OCI-LY1 (cell line): ENCODE measurements around the gene ZNF569.

Source experiments
- H2AFZ ChIP-seq: fragments of 200-600 bp; sonication (generic), shearing (Covaris generic); 2 replicates; pipeline ENCODE4 v1.6.0; 2014; ENCODE audit warnings: antibody characterized with exemption, mild to moderate bottlenecking, low read length
- H3F3A ChIP-seq: fragments of 200-600 bp; sonication (generic), shearing (Covaris generic); 2 replicates; pipeline ENCODE4 v1.6.0; 2014; ENCODE audit warnings: mild to moderate bottlenecking, antibody characterized with exemption, low read length, moderate library complexity; ENCODE audit not compliant: insufficient read depth
- H3K27ac ChIP-seq: fragments of 200-600 bp; sonication (generic); 2 replicates; pipeline ENCODE4 v1.5.1; 2014; ENCODE audit warnings: low read length, mixed run types, mild to moderate bottlenecking, low read depth; ENCODE audit not compliant: poor library complexity, severe bottlenecking
- H3K27me3 ChIP-seq: fragments of 200-600 bp; sonication (generic); 2 replicates; pipeline ENCODE4 v1.6.0; 2014; ENCODE audit warnings: antibody characterized with exemption, mild to moderate bottlenecking, low read length, moderate library complexity; ENCODE audit not compliant: insufficient read depth
- H3K36me3 ChIP-seq: fragments of 200-600 bp; sonication (generic); 2 replicates; pipeline ENCODE4 v1.6.1; 2014; ENCODE audit warnings: mild to moderate bottlenecking, antibody characterized with exemption, low read length, moderate library complexity, mixed read lengths; ENCODE audit not compliant: insufficient read depth
- H3K4me1 ChIP-seq: fragments of 200-600 bp; sonication (generic); 2 replicates; pipeline ENCODE4 v1.5.1; 2014; ENCODE audit warnings: mild to moderate bottlenecking, low read length, moderate library complexity; ENCODE audit not compliant: insufficient read depth, severe bottlenecking
- H3K4me2 ChIP-seq: fragments of 200-600 bp; sonication (generic), shearing (Covaris generic); 2 replicates; pipeline ENCODE4 v1.6.1; 2014; ENCODE audit warnings: low read length
- H3K4me3 ChIP-seq: fragments of 200-600 bp; sonication (generic); 2 replicates; pipeline ENCODE4 v1.5.1; 2014; ENCODE audit warnings: low read length, low read depth, mild to moderate bottlenecking, mixed read lengths; ENCODE audit not compliant: poor library complexity, severe bottlenecking
- H3K79me2 ChIP-seq: fragments of 200-600 bp; shearing (Covaris generic); 2 replicates; pipeline ENCODE4 v1.6.1; 2016; ENCODE audit warnings: mixed run types, low read length, mixed read lengths; ENCODE audit not compliant: insufficient read depth
- H3K9ac ChIP-seq: fragments of 200-600 bp; sonication (generic), shearing (Covaris generic); 2 replicates; pipeline ENCODE4 v1.6.1; 2014; ENCODE audit warnings: mild to moderate bottlenecking, low read length, mixed read lengths
- H3K9me2 ChIP-seq: fragments of 200-600 bp; sonication (generic), shearing (Covaris generic); 2 replicates; pipeline ENCODE4 v1.6.1; 2014; ENCODE audit warnings: low read depth, mild to moderate bottlenecking, low read length, mixed read lengths
- H3K9me3 ChIP-seq: fragments of 200-600 bp; shearing (Covaris generic); 2 replicates; pipeline ENCODE4 v1.6.1; 2014; ENCODE audit warnings: low read length, mixed read lengths
- H4K20me1 ChIP-seq: fragments of 200-600 bp; sonication (generic), shearing (Covaris generic); 2 replicates; pipeline ENCODE4 v1.6.0; 2016; ENCODE audit warnings: mild to moderate bottlenecking, low read length; ENCODE audit not compliant: insufficient read depth
- EZH2 ChIP-seq: fragments of 200-600 bp; sonication (generic), shearing (Covaris generic); IDR thresholded peaks from 2 replicates; pipeline ENCODE4 v1.8.0; 2017; ENCODE audit warnings: borderline replicate concordance, mixed run types, mild to moderate bottlenecking, antibody characterized with exemption, low read length, moderate library complexity, mixed read lengths
- TF ChIP-seq, protein P1 (sequence below): fragments of 200-600 bp; sonication (generic), shearing (Covaris generic); IDR thresholded peaks from 2 replicates; pipeline ENCODE4 v1.5.1; 2017; ENCODE audit warnings: mild to moderate bottlenecking, antibody characterized with exemption, low read length, moderate library complexity, mixed read lengths

Gene ZNF569

DNA sequence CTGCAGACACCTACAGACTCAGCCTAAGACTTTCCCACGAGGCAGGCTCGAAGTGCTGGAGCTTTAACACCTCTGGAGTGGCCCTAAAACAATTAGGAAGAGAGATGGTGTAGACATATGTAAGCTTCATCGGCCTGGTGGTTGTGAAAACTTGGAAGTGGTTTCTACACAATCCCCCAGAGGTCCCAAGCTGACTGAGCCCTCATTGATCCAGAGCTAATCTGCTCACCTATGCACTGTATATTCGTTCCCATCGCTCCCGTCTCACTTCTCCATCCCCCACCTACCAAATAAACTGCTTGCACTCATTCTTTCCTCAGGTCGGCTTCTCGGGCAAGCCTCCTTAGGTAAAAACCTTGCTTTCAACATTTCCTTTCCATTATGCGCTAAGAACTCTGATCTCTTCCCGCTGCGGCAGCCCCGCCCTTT is 38.7 kb upstream of the ZNF569 start:
- Histone ChIP-seq H3K4me3 (peak overlapping the region; percentile 76), H3K9me2 (no peaks in the 10 kb centered on the region), H3F3A (no peaks in the 10 kb centered on the region), H2AFZ (0 out of 2 replicates have a peak overlapping the region, but pooled peaks have one; percentile 1), H3K27ac (peak overlapping the region; percentile 81), H3K4me2 (peak overlapping the region; percentile 67), H3K27me3 (no peaks in the 10 kb centered on the region), H3K9me3 (peaks cover 3% of the 10 kb centered on the region; the same call in 1 of the 2 replicates), H3K36me3 (peaks cover 24% of the 10 kb centered on the region), H3K79me2 (no peaks in the 10 kb centered on the region), H3K4me1 (peaks cover 13% of the 10 kb centered on the region), H4K20me1 (no peaks in the 10 kb centered on the region), H3K9ac (peak overlapping the region; percentile 67)
- TF ChIP-seq, protein P1, sequence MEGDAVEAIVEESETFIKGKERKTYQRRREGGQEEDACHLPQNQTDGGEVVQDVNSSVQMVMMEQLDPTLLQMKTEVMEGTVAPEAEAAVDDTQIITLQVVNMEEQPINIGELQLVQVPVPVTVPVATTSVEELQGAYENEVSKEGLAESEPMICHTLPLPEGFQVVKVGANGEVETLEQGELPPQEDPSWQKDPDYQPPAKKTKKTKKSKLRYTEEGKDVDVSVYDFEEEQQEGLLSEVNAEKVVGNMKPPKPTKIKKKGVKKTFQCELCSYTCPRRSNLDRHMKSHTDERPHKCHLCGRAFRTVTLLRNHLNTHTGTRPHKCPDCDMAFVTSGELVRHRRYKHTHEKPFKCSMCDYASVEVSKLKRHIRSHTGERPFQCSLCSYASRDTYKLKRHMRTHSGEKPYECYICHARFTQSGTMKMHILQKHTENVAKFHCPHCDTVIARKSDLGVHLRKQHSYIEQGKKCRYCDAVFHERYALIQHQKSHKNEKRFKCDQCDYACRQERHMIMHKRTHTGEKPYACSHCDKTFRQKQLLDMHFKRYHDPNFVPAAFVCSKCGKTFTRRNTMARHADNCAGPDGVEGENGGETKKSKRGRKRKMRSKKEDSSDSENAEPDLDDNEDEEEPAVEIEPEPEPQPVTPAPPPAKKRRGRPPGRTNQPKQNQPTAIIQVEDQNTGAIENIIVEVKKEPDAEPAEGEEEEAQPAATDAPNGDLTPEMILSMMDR = no peak
- no peak for TF ChIP-seq EZH2

DNA sequence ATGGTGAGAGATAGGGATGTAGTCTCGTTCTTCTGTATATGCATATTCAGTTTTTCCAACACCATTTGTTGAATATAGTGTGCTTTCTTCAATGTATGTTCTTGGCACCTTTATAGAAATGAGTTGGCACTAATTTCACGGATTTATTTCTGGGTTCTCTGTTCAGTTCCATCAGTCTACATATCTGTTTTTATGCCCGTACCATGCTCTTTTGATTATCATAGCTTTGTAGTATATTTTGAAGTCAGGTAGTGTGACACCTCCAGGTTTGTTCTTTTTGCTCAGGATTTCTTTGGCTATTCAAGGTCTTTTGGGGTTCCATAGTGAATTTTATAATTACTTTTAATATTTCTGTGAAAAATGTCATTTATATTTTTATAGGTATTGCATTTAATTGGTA is 25.0 kb upstream of the ZNF569 start:
- Histone ChIP-seq H3K4me3 (no peak overlapping the region), H3K4me1 (no peaks in the 10 kb centered on the region), H3K27me3 (no peaks in the 10 kb centered on the region), H3K9me3 (peaks cover 31% of the 10 kb centered on the region), H2AFZ (no peak overlapping the region), H3K9me2 (no peaks in the 10 kb centered on the region), H3K4me2 (no peak overlapping the region), H3K27ac (no peak overlapping the region), H3K79me2 (no peaks in the 10 kb centered on the region), H3F3A (no peaks in the 10 kb centered on the region), H3K36me3 (no peaks in the 10 kb centered on the region), H3K9ac (no peak overlapping the region), H4K20me1 (no peaks in the 10 kb centered on the region)
- TF ChIP-seq, protein P1 = no peak
- no peak for TF ChIP-seq EZH2

DNA sequence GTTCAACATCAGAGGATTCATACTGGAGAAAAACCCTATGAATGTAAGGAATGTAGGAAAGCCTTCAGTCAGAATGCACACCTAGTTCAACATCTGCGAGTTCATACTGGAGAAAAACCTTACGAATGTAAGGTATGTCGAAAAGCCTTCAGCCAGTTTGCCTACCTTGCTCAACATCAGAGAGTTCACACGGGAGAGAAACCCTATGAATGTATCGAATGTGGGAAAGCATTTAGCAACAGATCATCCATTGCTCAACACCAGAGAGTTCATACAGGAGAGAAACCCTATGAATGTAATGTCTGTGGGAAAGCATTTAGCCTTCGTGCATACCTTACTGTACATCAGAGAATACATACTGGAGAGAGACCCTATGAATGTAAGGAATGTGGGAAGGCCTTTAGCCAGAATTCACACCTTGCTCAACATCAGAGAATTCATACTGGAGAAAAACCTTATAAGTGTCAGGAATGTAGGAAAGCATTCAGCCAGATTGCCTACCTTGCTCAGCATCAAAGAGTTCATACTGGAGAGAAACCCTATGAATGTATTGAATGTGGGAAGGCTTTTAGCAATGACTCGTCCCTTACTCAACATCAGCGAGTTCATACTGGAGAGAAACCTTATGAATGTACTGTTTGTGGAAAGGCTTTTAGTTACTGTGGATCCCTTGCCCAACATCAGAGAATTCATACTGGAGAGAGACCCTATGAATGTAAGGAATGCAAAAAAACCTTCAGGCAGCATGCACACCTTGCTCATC is 17.3 kb upstream of the ZNF569 start:
- no peak overlapping the region for H3K9ac ChIP-seq
- H3K4me1 ChIP-seq = no peaks in the 10 kb centered on the region
- H3K4me3 ChIP-seq = no peak overlapping the region
- peaks cover 45% of the 10 kb centered on the region for H3K9me3 ChIP-seq
- TF ChIP-seq, protein P1 = no peak
- H4K20me1 ChIP-seq = no peaks in the 10 kb centered on the region
- H3F3A ChIP-seq = no peaks in the 10 kb centered on the region
- H3K79me2 ChIP-seq = no peaks in the 10 kb centered on the region
- H2AFZ ChIP-seq = no peak overlapping the region
- no peak overlapping the region for H3K4me2 ChIP-seq
- H3K27ac ChIP-seq = no peak overlapping the region
- no peaks in the 10 kb centered on the region for H3K9me2 ChIP-seq
- H3K36me3 ChIP-seq = peaks cover 28% of the 10 kb centered on the region
- H3K27me3 ChIP-seq = no peaks in the 10 kb centered on the region
